Right atrium auricular region (tissue), 2 donors: ENCODE measurements around the gene CADM1. TPM values are rescaled to one million over a fixed set of nuclear protein-coding genes. Genes with fewer than 3 reads are reported as not detected.

Experiments used
- DNase-seq: peaks from one replicate; pipeline ENCODE4 v3.0.0-alpha.2; 2019; ENCODE audit warnings: low spot score
- H3K27ac ChIP-seq, 2 donors: fragments of 200-600 bp; sonication (generic); 1 replicate in 1 of 2; 2 replicates in 1 of 2; pipeline ENCODE4 v1.5.1; 2016 to 2019
- H3K27me3 ChIP-seq, 2 donors: fragments of 200-600 bp; sonication (generic); one replicate each; pipeline versions ENCODE4 v1.5.1 to v1.6.0; 2017 to 2019
- H3K36me3 ChIP-seq: fragments of 200-600 bp; sonication (generic); one replicate; pipeline ENCODE4 v1.5.1; 2016
- H3K4me1 ChIP-seq, 2 donors: fragments of 200-600 bp; sonication (generic); one replicate each; pipeline versions ENCODE4 v1.5.1 to v1.6.0; 2017 to 2019
- H3K4me3 ChIP-seq, 2 donors: fragments of 200-600 bp; sonication (generic); 1 replicate in 1 of 2; 2 replicates in 1 of 2; pipeline ENCODE4 v1.5.1; 2017 to 2019; ENCODE audit warnings: mild to moderate bottlenecking in 1 of 2, moderate library complexity in 1 of 2
- H3K9me3 ChIP-seq, 2 donors: fragments of 200-600 bp; sonication (generic); one replicate each; pipeline ENCODE4 v1.5.1; 2019
- total RNA-seq, 2 donors: library from RNA; depleted of rRNA; stranded (reverse); fragments of >200 nt; gene quantifications; one replicate each; pipeline ENCODE4 v1.1.0, GENCODE V29; 2016
- TF ChIP-seq, protein P1 (sequence below), 2 donors: fragments of 200-600 bp; sonication (generic); IDR thresholded peaks; one replicate each; pipeline ENCODE4 v1.5.1; 2019; ENCODE audit warnings: antibody characterized with exemption in 2 of 2

CADM1 gene
- total RNA-seq, 2 donors from 2014 or later: 19.8 to 33.9 TPM

DNA sequence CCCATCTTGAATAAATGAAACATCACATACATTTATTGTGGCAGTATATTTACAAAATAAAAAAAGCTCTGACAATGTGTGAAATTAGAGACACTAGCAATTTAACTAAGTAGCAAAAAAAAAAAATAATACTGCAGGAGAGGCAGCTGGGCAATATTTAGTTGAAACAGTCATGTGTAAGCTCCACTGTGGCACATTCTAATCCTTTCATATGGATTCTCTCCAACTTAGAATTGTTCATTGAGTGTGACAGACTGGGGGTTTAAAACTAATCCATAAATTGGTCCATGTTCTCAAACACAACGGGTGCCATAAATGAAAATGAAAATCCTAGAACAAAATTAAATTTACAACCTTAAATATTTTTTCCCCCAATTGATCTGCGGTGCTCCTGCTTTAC, 302.1 kb downstream of the CADM1 start:
- no peaks in the 10 kb centered on the region for H3K4me1 ChIP-seq
- H3K4me3 ChIP-seq: no peak overlapping the region
- no peaks in the 10 kb centered on the region for H3K27me3 ChIP-seq
- H3K27ac ChIP-seq: no peak overlapping the region
- H3K9me3 ChIP-seq: no peaks in the 10 kb centered on the region
- no peaks in the 10 kb centered on the region for H3K36me3 ChIP-seq
- TF ChIP-seq, protein P1, sequence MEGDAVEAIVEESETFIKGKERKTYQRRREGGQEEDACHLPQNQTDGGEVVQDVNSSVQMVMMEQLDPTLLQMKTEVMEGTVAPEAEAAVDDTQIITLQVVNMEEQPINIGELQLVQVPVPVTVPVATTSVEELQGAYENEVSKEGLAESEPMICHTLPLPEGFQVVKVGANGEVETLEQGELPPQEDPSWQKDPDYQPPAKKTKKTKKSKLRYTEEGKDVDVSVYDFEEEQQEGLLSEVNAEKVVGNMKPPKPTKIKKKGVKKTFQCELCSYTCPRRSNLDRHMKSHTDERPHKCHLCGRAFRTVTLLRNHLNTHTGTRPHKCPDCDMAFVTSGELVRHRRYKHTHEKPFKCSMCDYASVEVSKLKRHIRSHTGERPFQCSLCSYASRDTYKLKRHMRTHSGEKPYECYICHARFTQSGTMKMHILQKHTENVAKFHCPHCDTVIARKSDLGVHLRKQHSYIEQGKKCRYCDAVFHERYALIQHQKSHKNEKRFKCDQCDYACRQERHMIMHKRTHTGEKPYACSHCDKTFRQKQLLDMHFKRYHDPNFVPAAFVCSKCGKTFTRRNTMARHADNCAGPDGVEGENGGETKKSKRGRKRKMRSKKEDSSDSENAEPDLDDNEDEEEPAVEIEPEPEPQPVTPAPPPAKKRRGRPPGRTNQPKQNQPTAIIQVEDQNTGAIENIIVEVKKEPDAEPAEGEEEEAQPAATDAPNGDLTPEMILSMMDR (IDR thresholded peaks at IDR 0.05): no peak
- no peak for DNase-seq

DNA sequence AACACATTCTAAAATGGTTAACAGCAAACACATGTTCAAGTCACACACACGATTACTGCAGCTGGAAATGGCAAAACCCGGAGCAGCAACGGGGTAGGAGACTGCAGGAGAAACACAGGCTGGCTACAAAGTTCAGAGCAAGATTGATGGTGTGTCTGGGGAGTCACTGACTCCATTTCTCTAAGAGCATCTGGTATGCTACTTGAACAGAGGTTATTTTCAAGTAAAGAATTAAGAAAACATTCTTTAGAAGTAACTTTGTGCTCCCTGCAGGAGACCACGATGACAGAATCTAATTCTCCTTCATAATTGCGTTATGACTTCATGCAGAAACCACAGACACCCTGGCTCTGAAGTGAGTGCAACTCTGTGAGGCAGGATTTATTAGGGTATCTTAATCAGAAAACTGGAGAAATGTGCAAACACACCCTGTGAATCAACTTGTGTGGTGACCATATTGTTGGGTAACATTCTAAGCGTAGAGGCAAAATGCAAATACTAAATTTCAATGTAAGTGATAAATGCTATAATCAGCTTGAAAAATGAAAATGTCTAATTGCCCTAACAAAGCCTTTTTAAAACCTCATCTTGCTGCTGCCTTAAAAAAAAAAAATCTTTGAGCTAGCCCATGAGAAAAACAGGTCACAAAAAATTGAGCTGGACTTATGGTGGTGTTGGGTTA, 303.0 kb downstream of the CADM1 start:
- no peaks in the 10 kb centered on the region for H3K27me3 ChIP-seq
- H3K27ac ChIP-seq: no peak overlapping the region
- no peaks in the 10 kb centered on the region for H3K4me1 ChIP-seq
- no peaks in the 10 kb centered on the region for H3K9me3 ChIP-seq
- DNase-seq: no peak
- no peaks in the 10 kb centered on the region for H3K36me3 ChIP-seq
- TF ChIP-seq, protein P1 (IDR thresholded peaks at IDR 0.05): no peak
- H3K4me3 ChIP-seq: no peak overlapping the region

DNA sequence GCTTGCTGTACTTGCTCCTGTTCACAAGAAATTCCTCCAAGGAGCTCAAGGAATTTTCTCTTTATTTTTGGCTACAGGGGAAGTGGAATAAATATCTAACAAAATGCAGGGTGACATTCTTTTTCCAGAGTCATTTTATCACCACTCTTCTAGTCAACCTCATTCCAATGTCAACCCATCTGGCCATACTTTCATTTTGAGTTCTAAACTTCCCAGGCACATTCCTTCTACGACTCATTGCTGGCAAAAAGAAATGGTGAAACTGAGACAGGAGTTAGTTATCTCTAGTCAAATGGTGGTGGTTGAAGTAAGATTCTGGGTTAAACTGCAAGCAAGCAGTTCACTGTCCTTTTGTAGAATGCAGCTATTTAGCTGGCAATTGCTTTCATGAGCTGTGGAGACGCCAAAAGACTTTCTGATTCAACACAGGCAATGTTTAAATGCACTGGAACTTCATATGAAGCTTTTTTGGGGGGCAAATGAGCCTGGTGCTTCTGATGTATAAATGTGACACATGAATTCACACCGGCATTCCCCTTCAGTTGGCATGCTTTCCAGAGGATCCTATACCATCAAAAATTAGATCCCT, 304.6 kb downstream of the CADM1 start:
- no peaks in the 10 kb centered on the region for H3K9me3 ChIP-seq
- H3K4me1 ChIP-seq: no peaks in the 10 kb centered on the region
- H3K27ac ChIP-seq: no peak overlapping the region
- no peaks in the 10 kb centered on the region for H3K36me3 ChIP-seq
- H3K27me3 ChIP-seq: no peaks in the 10 kb centered on the region
- TF ChIP-seq, protein P1 (IDR thresholded peaks at IDR 0.05): no peak
- no peak overlapping the region for H3K4me3 ChIP-seq
- DNase-seq: no peak

DNA sequence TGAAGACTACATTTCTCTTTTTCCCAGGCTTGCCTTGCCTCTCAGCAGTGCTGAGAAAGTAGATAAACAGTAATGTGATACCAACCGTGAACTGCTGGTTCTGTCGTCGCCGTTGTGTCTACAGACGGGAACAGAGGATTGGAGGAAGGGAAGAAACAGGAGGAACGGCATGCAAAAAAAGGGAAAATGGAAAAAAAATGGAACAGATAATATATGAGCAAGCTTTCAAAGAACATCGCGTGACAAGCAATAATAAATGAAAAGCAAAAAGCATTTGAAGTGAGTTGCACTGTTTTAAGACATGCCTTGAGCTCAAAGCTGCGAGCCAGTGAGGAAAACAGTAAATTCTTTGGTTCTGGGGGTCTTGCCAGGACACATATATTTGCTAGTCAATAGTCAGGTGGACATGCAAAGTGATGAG, 305.9 kb downstream of the CADM1 start:
- TF ChIP-seq, protein P1 (IDR thresholded peaks at IDR 0.05): no peak
- no peaks in the 10 kb centered on the region for H3K4me1 ChIP-seq
- no peaks in the 10 kb centered on the region for H3K27me3 ChIP-seq
- H3K36me3 ChIP-seq: no peaks in the 10 kb centered on the region
- H3K4me3 ChIP-seq: no peak overlapping the region
- no peaks in the 10 kb centered on the region for H3K9me3 ChIP-seq
- H3K27ac ChIP-seq: no peak overlapping the region
- DNase-seq: no peak

DNA sequence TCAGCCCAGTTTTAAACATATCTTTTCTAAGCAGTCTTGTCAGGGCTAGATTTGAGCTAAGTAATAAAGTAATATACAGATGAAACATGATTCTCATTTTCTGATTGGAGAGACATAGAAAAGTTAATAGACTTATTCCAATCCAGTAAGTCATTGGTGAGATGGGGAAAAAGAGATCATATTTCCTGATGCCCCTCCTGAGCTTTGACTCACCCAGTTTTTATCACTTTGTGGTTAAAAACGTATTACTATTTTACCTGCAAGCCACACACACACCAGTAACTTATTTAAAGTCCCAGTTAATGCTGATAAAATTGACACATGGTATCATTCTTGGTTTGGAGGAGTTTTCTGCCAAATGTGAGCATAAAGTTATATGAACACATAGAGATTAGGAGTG, 306.8 kb downstream of the CADM1 start:
- no peak for DNase-seq
- no peak overlapping the region for H3K4me3 ChIP-seq
- TF ChIP-seq, protein P1 (IDR thresholded peaks at IDR 0.05): no peak
- H3K27ac ChIP-seq: no peak overlapping the region
- no peaks in the 10 kb centered on the region for H3K4me1 ChIP-seq
- H3K9me3 ChIP-seq: no peaks in the 10 kb centered on the region
- H3K36me3 ChIP-seq: no peaks in the 10 kb centered on the region
- H3K27me3 ChIP-seq: no peaks in the 10 kb centered on the region
